Epithelial cell of proximal tubule (primary cell): ENCODE results near the gene PYGB. TPM values are rescaled to one million over a fixed set of nuclear protein-coding genes. Genes with fewer than 3 reads are reported as not detected.

Experiments
- DNase-seq: peaks from one replicate; pipeline ENCODE4 v3.0.0-alpha.2; 2011; ENCODE audit warnings: low read depth
- H3K4me3 ChIP-seq: 2 replicates; pipeline ENCODE4 v1.5.1; 2011; ENCODE audit warnings: low read depth, mild to moderate bottlenecking, low read length
- CTCF ChIP-seq: conservative IDR thresholded peaks from 2 replicates; pipeline ENCODE4 v1.5.1; 2012; ENCODE audit warnings: low read depth, mild to moderate bottlenecking, low read length
- total RNA-seq: library from RNA; depleted of rRNA; stranded (reverse); fragments of >200 nt; gene quantifications from 2 replicates; pipeline ENCODE4 v1.2.3, GENCODE V29; 2015

Gene PYGB
- total RNA-seq, 1 donor from 2014 or later: 145 TPM

- no peak for DNase-seq
These were observed 42.4 kb upstream of the PYGB start for GRCh38 chr20:25205277-25206062.

DNA sequence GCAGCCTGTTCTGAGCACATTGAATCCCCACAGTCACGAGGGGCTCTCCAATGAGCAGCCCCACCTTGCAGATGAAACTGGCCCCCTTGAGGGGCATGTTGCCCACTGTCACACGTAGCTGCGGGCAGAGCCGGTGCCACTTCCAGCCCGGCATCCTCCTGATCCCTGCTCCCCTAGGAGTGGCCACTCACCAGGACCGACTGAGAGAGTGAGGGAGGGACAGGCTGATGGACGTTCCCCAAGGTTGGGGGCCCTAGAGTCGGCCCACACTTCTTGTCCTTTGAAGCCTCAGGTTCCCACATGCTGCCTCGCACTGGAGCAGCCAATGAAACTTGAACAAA lies 41.9 kb upstream of the PYGB start:
- TF ChIP-seq CTCF: no peak
- no peak overlapping the region for H3K4me3 ChIP-seq
- DNase-seq: no peak

More at GRCh38 chr20:25205277-25206062, 42.4 kb upstream of the PYGB start:
- no peak overlapping the region for H3K4me3 ChIP-seq
- TF ChIP-seq CTCF: no peak

DNA sequence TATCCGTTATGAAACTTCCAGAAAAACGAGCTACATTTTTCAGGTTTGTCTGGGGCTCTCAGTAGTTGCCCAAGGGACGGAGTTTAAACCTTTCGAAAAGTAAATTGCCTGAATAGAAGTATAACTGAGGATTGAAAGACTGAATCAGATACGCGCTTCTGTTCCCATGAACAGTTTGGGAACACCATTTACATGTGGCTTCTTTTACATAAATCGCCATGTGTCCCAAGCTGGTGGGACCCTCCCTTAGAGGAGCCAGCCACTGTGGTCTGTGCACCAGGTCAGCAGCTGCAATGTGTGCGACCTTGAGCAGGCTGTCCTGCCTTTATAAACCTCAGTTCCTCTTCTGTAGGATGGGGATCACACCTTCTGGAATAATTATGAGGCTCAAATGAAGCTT lies 41.3 kb upstream of the PYGB start:
- no peak overlapping the region for H3K4me3 ChIP-seq
- no peak for DNase-seq
- TF ChIP-seq CTCF: no peak

- no peak overlapping the region for H3K4me3 ChIP-seq
- TF ChIP-seq CTCF: no peak
- no peak for DNase-seq
These were observed 40.5 kb upstream of the PYGB start for GRCh38 chr20:25207149-25207959.

DNA sequence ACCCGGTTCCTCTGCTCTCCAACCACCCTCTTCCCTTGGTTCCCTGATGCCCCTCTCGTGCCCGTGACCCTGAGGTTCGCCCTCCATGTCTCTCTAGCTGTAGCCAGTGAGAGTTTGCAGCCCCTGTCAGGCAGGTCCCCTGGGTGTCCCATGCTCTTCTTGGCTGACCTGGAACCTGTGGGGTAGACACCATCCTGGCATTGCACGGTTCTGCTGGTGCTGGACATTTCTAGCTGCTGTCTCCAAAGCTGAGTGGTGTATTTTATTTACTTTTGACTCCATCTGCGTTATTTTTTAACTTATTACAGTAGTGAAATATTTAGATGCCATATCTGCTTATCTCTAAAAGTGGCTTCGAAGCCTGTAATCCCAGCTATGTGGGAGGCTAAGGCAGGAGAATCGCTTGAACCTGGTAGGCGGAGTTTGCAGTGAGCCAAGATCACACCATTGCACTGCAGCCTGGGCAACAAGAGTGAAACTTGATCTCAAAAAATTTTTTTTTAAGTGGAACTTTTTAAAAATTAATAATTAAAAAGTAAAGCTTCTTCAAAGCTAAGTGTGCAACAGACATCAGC lies 39.8 kb upstream of the PYGB start:
- no peak for DNase-seq
- no peak for TF ChIP-seq CTCF
- H3K4me3 ChIP-seq: no peak overlapping the region

DNA sequence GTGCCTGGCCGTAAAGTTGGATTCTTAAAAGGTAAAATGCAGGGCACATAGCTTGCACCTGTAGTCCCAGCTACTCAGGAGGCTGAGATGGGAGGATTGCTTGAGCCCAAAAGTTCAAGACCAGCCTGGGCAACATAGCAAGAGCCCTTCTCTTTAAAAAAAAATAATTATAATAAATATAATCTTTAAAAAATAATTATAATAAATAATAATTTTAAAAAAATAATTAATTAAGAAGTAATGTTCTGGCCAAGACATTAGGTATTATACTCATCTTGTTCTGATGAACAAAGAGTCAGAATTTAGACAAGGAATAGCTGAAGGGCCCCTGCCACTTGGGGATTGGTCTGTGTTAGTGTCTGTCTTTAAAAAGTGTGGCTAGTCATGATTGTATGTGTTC lies 38.5 kb upstream of the PYGB start:
- DNase-seq: no peak
- no peak for TF ChIP-seq CTCF
- no peak overlapping the region for H3K4me3 ChIP-seq
